ENCODE data around the gene LRRK1.

Gene LRRK1

GRCh38 chr15:101119181-101119580 lies 200.0 kb downstream of the LRRK1 start:
- in situ Hi-C loops (cut with MboI; ENCODE audit: low pct_unique_long_range_greater_than_20kb, low sequenced_read_pairs, unreplicated experiment): no loop called here
- no peak for TF ChIP-seq CTCF (IDR thresholded peaks at IDR 0.05; ENCODE audit: extremely low read depth, insufficient read depth, missing control alignments)
- DNase-seq (ENCODE audit: low spot score): no peak
